Measurements from ENCODE around the gene UBXN1.
A peak's percentile ranks its signal among the peaks of the same experiment; 100 is the strongest.
"Not testable (repeated sequence)": the region's sequence is repeated elsewhere in the genome, so short reads cannot be mapped to it uniquely, and the experiment has no call there.

Gene UBXN1

DNA sequence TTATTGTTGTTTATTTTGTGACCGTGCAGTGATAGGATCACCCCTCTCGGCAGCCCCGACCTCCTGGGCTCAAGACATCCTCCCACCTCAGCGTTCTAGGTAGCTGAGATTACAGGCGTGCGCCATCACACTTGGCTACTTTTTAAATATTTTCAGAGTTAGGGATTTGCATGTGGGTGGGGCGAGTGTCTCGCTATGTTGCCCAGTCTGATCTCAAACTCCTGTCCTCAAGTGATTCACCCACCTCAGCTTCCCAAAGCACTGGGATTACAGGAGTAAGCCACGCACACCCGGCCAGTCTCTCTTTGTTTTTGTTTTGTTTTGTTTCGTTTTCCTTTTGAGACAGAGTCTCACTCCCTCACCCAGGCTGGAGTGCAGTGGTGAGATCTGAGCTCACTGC lies 24.6 kb downstream of the UBXN1 start:
- Histone ChIP-seq H3K27me3 (ENCODE audit: control insufficient read depth in 1 of 2, insufficient read depth in 2 of 2, low read length in 2 of 2) (no peaks in the 10 kb centered on the region), H3K4me3 (ENCODE audit: low read length in 2 of 2) (no peak overlapping the region), H3K9me3 (ENCODE audit: control insufficient read depth in 2 of 2, low read length in 2 of 2) (no peaks in the 10 kb centered on the region), H3K4me1 (ENCODE audit: control insufficient read depth, insufficient read depth, low read length) (peaks cover 15% of the 10 kb centered on the region), H3K27ac (ENCODE audit: low read length) (no peak overlapping the region), H3K36me3 (ENCODE audit: control insufficient read depth in 2 of 2, insufficient read depth in 2 of 2, low read length in 2 of 2) (peaks cover 3 to 5% of the 10 kb centered on the region in 2 donors), H3K9ac (ENCODE audit: low read length in 2 of 2) (no peak overlapping the region)

DNA sequence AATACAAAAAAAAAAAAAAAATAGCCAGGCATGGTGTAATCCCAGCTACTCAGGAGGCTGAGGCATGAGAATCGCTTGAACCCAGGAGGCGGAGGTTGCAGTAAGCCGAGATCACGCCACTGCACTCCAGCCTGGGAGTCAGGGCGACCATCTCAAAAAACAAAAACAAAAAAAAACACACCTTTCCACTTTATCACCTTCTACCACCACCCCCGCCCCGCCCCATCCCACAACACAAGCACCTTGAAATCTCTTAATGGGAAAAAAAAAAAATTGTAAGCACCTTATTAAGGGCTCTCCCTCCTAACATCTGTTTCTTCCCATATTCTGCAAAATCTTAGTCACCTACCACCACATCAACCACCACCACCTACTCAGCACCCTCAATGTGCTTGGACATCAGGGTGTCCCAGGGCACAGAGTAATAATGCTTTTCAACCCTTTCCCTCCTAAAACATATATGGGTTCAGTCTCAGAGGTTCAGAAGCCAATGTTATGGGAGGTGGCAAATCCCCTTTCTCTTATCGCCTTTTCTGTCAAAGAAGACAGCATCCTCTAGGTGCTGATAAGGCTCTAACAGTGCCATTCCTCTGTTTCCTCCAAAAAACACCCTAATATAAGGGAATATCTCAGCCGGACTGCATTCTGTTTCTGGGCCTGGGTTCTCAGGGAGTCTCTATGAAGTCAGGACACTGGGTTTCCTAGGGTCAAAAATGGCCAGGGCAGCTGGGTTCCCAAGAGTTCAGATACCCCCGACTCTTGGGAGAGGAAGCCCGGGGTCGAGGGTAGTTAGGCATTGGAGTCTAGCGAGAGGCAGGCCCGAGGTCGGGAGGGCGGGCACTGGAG lies 26.5 kb downstream of the UBXN1 start:
- H3K27ac ChIP-seq (ENCODE audit: low read length): peak overlapping the region; percentile 85
- peaks cover 16% of the 10 kb centered on the region in 2 donors for H3K36me3 ChIP-seq (ENCODE audit: control insufficient read depth in 2 of 2, insufficient read depth in 2 of 2, low read length in 2 of 2)
- peak overlapping the region; percentile 98 for H3K9ac ChIP-seq (ENCODE audit: low read length in 2 of 2)
- no peaks in the 10 kb centered on the region for H3K9me3 ChIP-seq (ENCODE audit: control insufficient read depth in 2 of 2, low read length in 2 of 2)
- peaks cover 17% of the 10 kb centered on the region for H3K4me1 ChIP-seq (ENCODE audit: control insufficient read depth, insufficient read depth, low read length)
- no peaks in the 10 kb centered on the region for H3K27me3 ChIP-seq (ENCODE audit: control insufficient read depth in 1 of 2, insufficient read depth in 2 of 2, low read length in 2 of 2)
- H3K4me3 ChIP-seq (ENCODE audit: low read length in 2 of 2): peak overlapping the region; percentile 94 to 98

DNA sequence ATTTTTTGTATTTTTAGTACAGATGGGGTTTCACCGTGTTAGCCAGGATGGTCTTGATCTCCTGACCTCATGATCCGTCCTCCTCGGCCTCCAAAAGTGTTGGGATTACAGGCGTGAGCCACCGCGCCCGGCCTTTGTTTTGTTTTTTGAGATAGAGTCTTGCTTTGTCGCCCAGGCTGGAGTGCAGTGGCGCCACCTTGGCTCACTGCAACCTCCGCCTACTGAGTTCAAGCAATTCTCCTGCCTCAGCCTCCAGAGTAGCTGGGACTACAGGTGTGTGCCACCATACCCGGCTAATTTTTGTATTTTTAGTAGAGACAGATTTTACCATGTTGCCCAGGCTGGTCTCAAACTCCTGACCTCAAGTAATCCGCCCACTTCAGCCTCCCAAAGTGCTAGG lies 28.6 kb downstream of the UBXN1 start:
- peaks cover 32% of the 10 kb centered on the region for H3K4me1 ChIP-seq (ENCODE audit: control insufficient read depth, insufficient read depth, low read length)
- H3K27me3 ChIP-seq (ENCODE audit: control insufficient read depth in 1 of 2, insufficient read depth in 2 of 2, low read length in 2 of 2); H3K27ac ChIP-seq (ENCODE audit: low read length); H3K9ac ChIP-seq (ENCODE audit: low read length in 2 of 2); H3K4me3 ChIP-seq (ENCODE audit: low read length in 2 of 2); H3K9me3 ChIP-seq (ENCODE audit: control insufficient read depth in 2 of 2, low read length in 2 of 2): not testable (repeated sequence)
- H3K36me3 ChIP-seq (ENCODE audit: control insufficient read depth in 2 of 2, insufficient read depth in 2 of 2, low read length in 2 of 2): peaks cover 16% of the 10 kb centered on the region in 2 donors

DNA sequence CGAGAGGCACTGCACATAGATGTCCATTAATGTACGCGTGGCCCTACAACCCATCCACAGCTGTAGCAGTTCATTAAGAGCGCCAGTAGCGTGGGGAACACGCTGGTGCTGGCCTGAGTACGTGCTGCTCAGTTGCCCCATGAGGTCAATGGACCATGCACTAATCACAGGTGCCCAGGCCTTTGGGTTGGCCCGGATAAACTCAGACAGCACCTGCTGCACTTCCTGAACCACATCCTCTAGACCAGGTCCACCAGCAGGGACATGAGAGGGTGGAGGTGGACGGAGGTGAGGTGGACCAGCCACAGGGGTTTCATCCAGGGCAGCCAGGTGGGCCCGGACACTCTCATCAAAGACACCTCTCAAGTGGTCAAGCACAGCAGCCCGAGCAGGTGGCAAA lies 29.4 kb downstream of the UBXN1 start:
- peaks cover 16% of the 10 kb centered on the region in 2 donors for H3K36me3 ChIP-seq (ENCODE audit: control insufficient read depth in 2 of 2, insufficient read depth in 2 of 2, low read length in 2 of 2)
- H3K4me3 ChIP-seq (ENCODE audit: low read length in 2 of 2): no peak overlapping the region
- H3K27me3 ChIP-seq (ENCODE audit: control insufficient read depth in 1 of 2, insufficient read depth in 2 of 2, low read length in 2 of 2): no peaks in the 10 kb centered on the region
- no peak overlapping the region for H3K9ac ChIP-seq (ENCODE audit: low read length in 2 of 2)
- no peaks in the 10 kb centered on the region for H3K9me3 ChIP-seq (ENCODE audit: control insufficient read depth in 2 of 2, low read length in 2 of 2)
- no peak overlapping the region for H3K27ac ChIP-seq (ENCODE audit: low read length)
- H3K4me1 ChIP-seq (ENCODE audit: control insufficient read depth, insufficient read depth, low read length): peaks cover 37% of the 10 kb centered on the region

DNA sequence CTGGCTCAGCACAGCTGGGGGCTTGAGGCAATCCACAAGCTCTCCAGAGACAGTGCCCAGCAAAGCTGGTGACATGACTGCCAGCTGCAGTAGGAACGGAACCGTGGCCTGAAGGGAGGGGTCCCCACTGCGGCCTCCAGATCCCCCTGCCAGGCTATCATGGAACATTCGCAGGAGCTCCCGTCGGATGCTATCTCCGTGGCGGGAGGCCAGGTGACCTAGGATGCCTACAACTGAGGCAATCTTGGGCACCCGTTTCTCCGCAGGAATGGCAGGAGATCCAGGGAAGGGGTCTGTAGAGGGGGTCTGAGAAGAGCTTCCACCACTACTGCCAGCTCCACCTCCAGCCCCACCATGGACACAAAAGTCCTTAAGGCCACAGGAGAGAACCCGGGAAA lies 29.9 kb downstream of the UBXN1 start:
- Histone ChIP-seq H3K4me3 (ENCODE audit: low read length in 2 of 2) (no peak overlapping the region), H3K36me3 (ENCODE audit: control insufficient read depth in 2 of 2, insufficient read depth in 2 of 2, low read length in 2 of 2) (peaks cover 18 to 20% of the 10 kb centered on the region in 2 donors), H3K27ac (ENCODE audit: low read length) (no peak overlapping the region), H3K27me3 (ENCODE audit: control insufficient read depth in 1 of 2, insufficient read depth in 2 of 2, low read length in 2 of 2) (no peaks in the 10 kb centered on the region), H3K9ac (ENCODE audit: low read length in 2 of 2) (no peak overlapping the region), H3K9me3 (ENCODE audit: control insufficient read depth in 2 of 2, low read length in 2 of 2) (no peaks in the 10 kb centered on the region), H3K4me1 (ENCODE audit: control insufficient read depth, insufficient read depth, low read length) (peaks cover 37% of the 10 kb centered on the region)

DNA sequence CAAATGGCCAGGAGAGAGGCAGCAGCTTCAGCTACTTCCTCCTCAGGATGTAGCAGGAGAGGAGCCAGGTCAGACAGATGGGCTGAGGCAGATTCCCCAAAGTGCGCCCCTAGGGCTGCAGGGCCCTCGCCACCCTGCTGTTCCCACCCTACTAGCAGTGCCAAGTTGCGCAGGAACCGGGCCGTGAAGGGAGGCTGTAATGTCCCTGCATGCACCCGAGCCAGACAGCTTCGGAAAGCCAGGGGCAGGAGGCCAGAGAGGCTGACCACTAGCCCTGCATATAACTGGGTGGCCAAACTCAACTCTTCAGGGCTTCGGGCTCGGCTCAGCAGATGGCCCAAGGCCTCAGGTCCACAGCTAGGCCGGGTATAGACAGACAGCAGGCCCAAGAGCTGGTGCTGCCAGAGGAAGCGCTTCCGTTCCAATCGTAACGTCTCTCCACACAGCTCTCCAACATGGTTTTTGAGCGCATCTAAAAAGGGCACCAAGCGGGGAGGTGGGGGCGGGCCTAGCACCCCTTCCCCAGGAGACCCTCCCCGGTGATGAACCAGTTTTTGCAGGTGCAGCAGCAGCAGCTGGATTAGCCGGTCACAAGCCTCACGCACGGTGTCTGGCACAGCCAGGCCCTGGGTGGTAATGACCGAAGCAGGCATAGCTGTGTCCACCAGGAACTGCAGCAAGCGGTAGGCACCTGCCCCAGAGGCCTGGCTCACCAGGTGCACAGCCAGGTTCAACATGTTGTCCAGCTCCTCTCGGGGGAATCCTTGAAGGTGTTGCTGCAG lies 30.5 kb downstream of the UBXN1 start:
- Histone ChIP-seq H3K4me1 (ENCODE audit: control insufficient read depth, insufficient read depth, low read length) (peaks cover 37% of the 10 kb centered on the region), H3K36me3 (ENCODE audit: control insufficient read depth in 2 of 2, insufficient read depth in 2 of 2, low read length in 2 of 2) (peaks cover 18 to 20% of the 10 kb centered on the region in 2 donors), H3K4me3 (ENCODE audit: low read length in 2 of 2) (no peak overlapping the region), H3K27me3 (ENCODE audit: control insufficient read depth in 1 of 2, insufficient read depth in 2 of 2, low read length in 2 of 2) (no peaks in the 10 kb centered on the region), H3K9ac (ENCODE audit: low read length in 2 of 2) (no peak overlapping the region), H3K9me3 (ENCODE audit: control insufficient read depth in 2 of 2, low read length in 2 of 2) (no peaks in the 10 kb centered on the region), H3K27ac (ENCODE audit: low read length) (no peak overlapping the region)

DNA sequence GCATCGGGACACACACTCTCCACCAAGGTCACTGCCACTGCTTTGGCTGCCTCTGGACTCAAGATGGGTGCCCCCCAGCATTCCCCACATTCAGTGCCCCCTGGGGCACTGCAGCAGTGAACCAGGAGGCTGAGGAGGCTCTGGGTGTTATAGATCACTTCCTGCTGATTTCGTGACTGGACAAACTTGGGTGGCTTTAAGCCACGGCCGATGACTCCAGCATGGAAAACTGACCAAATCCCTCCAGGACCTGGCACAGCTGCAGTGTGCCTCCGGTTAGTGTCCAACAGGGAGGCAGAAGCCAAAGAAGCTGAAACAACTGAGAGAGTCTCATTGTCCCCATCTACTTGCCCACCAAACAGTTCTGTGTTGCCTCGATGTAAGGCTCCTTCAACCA lies 31.3 kb downstream of the UBXN1 start:
- Histone ChIP-seq H3K9ac (ENCODE audit: low read length in 2 of 2) (no peak overlapping the region), H3K9me3 (ENCODE audit: control insufficient read depth in 2 of 2, low read length in 2 of 2) (no peaks in the 10 kb centered on the region), H3K27me3 (ENCODE audit: control insufficient read depth in 1 of 2, insufficient read depth in 2 of 2, low read length in 2 of 2) (no peaks in the 10 kb centered on the region), H3K4me1 (ENCODE audit: control insufficient read depth, insufficient read depth, low read length) (peaks cover 35% of the 10 kb centered on the region), H3K36me3 (ENCODE audit: control insufficient read depth in 2 of 2, insufficient read depth in 2 of 2, low read length in 2 of 2) (peaks cover 18 to 20% of the 10 kb centered on the region in 2 donors), H3K27ac (ENCODE audit: low read length) (no peak overlapping the region), H3K4me3 (ENCODE audit: low read length in 2 of 2) (no peak overlapping the region)

DNA sequence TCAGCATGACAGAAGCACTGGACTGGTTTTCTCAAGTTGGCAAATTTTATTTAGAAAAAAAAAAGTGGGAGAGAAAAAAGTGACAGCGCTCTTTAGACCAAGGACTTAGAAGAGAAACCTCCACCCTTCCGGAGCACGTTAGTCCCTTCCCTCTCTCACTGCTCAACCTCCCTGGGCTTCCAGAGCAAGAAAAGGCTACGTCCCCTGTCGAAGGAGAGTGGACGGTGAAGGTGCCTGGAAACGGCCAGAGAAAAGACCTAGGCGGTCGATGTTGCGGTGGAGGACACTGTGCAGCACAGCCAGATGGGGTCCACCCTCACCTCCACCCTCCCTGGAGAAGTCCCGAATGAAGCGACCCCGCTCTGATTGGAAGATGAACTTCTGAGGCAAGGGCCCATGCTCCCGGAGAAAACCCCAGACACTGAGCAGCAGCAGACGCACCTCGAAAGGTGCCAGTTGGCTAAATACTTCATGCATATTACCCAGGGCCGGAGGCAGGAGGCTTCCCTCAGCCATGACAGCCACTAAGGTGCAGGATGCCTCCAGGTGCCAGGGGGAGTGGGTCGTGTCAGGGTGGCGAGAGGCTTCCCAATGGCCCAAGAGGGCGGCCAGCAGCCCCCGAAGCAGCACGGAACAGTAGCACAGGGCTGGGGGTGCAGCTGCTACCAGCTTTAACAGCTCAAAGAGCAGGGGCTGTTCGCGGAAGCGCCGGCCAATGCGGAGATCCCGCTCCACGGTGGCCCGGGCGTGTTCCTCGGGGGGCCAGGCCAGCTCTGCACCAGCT lies 31.9 kb downstream of the UBXN1 start:
- H3K4me3 ChIP-seq (ENCODE audit: low read length in 2 of 2): peak overlapping the region; percentile 60 to 92
- peaks cover 18 to 20% of the 10 kb centered on the region in 2 donors for H3K36me3 ChIP-seq (ENCODE audit: control insufficient read depth in 2 of 2, insufficient read depth in 2 of 2, low read length in 2 of 2)
- H3K9me3 ChIP-seq (ENCODE audit: control insufficient read depth in 2 of 2, low read length in 2 of 2): no peaks in the 10 kb centered on the region
- peaks cover 29% of the 10 kb centered on the region for H3K4me1 ChIP-seq (ENCODE audit: control insufficient read depth, insufficient read depth, low read length)
- H3K9ac ChIP-seq (ENCODE audit: low read length in 2 of 2): peak overlapping the region; percentile 42 to 56
- H3K27ac ChIP-seq (ENCODE audit: low read length): peak overlapping the region; percentile 24
- no peaks in the 10 kb centered on the region for H3K27me3 ChIP-seq (ENCODE audit: control insufficient read depth in 1 of 2, insufficient read depth in 2 of 2, low read length in 2 of 2)

DNA sequence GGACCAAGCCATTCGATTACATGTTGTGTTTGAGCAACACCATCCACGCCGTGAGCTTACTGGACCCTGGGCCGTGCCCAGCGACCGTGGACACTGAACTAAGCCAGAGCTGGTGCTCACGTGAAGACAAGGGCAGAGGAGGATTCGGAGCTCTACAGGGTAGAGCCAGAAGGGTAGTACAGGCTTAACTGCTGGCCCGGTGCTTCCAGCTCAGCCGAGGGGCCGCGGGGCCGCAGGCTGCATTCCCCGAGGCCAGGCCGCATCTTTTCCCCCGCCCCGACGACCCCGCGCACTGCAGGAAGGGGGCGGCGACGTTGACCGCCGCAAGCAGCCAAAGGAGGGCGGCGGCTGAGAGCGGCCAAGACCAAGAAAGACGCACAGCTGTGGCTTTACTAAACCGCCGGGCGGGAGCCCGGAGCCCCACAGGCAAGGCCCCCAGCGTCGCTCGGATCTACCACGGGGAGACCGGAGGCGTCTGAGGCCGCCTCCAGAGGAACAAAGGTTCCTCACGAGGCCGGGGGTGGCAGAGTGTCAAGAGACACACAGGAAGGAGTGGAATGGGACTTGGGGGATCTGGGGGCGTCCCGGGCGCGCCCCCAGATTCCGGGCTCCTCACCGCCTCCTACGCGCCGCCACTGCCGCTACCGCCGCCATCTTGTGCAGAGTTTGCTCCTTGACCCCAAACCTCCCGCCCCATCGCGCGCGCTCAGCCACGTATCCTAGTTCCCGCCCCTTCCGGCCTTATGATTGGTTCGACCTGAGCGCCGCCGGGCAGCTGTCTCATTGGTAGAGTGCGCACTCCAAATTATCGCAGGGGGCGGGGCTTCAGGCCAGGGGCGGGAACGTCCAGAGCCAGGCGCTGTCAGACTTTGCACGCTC lies 32.7 kb downstream of the UBXN1 start, which contains the start of gene GANAB:
GANAB (minus strand) TSS at position 668 of the 879 bp plus-strand sequence; CDS start at position 654, 14 bp downstream.
- no peaks in the 10 kb centered on the region for H3K9me3 ChIP-seq (ENCODE audit: control insufficient read depth in 2 of 2, low read length in 2 of 2)
- peaks cover 18 to 20% of the 10 kb centered on the region in 2 donors for H3K36me3 ChIP-seq (ENCODE audit: control insufficient read depth in 2 of 2, insufficient read depth in 2 of 2, low read length in 2 of 2)
- peak within 1 kb of the TSS; percentile 89 for H3K27ac ChIP-seq (ENCODE audit: low read length)
- H3K27me3 ChIP-seq (ENCODE audit: control insufficient read depth in 1 of 2, insufficient read depth in 2 of 2, low read length in 2 of 2): no peaks in the 10 kb centered on the region
- peak within 1 kb of the TSS; percentile 92 for H3K4me3 ChIP-seq (ENCODE audit: low read length in 2 of 2)
- H3K9ac ChIP-seq (ENCODE audit: low read length in 2 of 2): peak within 1 kb of the TSS; percentile 95
- peaks cover 23% of the 10 kb centered on the region for H3K4me1 ChIP-seq (ENCODE audit: control insufficient read depth, insufficient read depth, low read length)

DNA sequence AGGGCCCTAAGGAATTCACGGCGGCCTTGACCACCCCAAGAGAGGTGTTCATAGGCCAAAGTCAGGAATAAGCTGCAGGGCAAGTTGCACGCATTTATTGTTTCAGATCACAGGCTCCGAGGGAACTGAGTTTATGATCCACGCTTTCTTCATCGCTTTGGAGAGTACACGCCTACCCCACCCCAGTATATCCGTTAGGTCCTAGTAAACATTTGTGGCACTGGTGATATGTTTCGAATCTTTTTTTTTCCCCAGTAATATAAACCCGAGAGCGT lies 33.3 kb downstream of the UBXN1 start:
- H3K36me3 ChIP-seq (ENCODE audit: control insufficient read depth in 2 of 2, insufficient read depth in 2 of 2, low read length in 2 of 2): peaks cover 18 to 20% of the 10 kb centered on the region in 2 donors
- no peaks in the 10 kb centered on the region for H3K9me3 ChIP-seq (ENCODE audit: control insufficient read depth in 2 of 2, low read length in 2 of 2)
- H3K27me3 ChIP-seq (ENCODE audit: control insufficient read depth in 1 of 2, insufficient read depth in 2 of 2, low read length in 2 of 2): no peaks in the 10 kb centered on the region
- peaks cover 23% of the 10 kb centered on the region for H3K4me1 ChIP-seq (ENCODE audit: control insufficient read depth, insufficient read depth, low read length)
- peak overlapping the region; percentile 89 for H3K27ac ChIP-seq (ENCODE audit: low read length)
- H3K9ac ChIP-seq (ENCODE audit: low read length in 2 of 2): peak overlapping the region; percentile 95
- H3K4me3 ChIP-seq (ENCODE audit: low read length in 2 of 2): peak overlapping the region; percentile 92
